HPDE6-E6E7 (cell line): ENCODE results near the gene FAM216B.
"Not testable (repeated sequence)": the region's sequence is repeated elsewhere in the genome, so short reads cannot be mapped to it uniquely, and the experiment has no call there.

Experiments
- DNase-seq: peaks from one replicate; pipeline ENCODE4 v3.0.0; 2011; ENCODE audit warnings: missing footprints; ENCODE audit errors: extremely low spot score

Gene FAM216B

GRCh38 chr13:42781352-42781751 is at the start of gene FAM216B:
Gene FAM216B, plus strand, starts transcription at chr13:42781584. Its CDS starts 2,484 bp downstream, at chr13:42784068.
- DNase-seq, result no peak

DNA sequence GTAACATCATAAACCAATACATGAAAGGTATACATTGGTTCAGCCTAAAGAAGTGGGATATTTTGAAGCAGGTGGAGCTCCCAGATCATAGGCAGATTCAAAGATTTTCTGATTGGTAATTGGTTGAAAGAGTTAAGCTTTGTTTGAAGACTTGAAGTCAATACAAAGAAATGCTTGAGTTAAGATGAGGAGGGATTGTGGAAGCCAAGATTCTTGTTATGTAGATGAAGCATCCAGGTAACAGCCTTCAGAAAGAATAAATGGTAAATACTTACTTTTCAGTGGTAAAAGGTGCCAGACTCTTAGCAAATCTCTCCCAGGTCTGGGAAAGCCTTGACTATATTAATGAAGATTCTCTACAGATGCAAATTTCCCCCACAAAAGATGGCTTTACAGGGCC is 49.3 kb upstream of the FAM216B start:
- DNase-seq, result no peak

DNA sequence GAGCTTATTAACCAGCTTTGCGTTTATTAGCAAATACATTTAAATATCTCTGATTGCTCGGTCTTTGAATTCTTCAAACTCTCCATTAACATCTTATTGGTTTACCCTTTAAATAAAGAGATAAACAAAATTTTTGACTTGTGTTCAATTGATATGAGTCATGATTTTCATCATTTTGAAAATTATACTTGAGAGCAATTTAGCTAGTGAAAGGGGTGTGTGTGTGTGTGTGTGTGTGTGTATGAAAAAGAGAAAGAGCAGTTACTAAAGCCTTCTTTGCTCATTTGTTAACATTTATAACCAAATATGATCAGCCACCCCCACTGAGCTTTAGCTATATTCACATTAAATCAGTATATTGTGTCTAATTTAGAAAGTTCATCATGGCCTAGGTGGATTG is 48.3 kb upstream of the FAM216B start:
- no peak for DNase-seq

DNA sequence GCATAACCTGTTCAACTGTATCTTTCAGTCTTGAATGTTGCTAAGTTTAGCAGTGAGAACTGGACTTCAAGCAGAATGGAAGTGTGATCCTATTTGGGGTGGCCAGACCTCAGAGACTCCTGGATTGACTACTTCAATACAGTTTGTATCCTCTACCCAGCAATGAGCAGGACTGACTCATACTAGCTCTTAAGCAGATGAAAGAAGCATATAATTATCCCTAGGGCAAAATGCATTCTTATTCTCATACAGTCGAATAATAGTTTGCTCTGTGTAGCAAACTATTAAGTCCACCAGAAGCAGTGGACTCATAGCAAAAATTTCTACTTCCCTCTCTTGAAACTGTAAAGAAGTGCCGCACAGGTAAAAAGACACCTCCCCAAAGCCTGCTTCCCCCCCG is 46.4 kb upstream of the FAM216B start:
- no peak for DNase-seq

DNA sequence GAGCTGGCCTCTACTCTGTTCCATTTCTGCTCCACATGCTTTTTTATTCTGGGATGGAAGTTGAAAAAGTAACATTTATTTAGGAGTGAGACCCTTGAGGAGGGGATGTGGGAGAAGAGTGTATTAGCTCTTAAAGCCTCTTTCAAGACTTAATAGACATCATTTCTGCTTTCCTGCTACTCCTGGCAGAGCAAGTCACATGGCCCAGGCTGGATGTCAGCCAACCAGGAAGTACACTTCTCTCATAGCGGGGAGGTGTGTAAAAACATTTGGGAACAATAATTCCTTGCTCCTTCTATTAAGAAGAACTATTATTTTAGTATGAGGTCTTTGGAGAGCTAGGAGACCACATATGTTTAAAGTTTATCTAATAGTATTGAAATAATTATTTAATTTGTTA is 40.6 kb upstream of the FAM216B start:
- DNase-seq, result no peak

DNA sequence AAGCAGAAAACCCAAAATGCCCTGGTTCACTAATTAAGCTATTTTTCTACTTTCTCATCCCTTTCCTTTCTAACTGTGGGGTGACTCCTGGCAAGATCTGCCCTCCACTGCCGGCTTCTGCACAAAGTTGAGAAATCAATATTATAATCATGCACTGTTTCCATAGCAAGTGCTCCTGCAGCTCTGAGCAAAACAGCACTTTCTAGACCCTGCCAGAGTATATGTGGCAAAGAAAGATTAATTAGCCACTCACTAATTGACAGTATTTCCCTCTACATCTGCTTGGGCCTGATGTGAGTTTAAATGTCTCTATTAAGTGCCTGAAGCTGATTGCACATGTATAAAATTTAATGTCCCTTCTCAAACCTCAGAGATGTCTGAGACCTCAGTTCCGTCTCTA is 39.5 kb upstream of the FAM216B start:
- DNase-seq, result no peak

- no peak for DNase-seq
Observed at GRCh38 chr13:42745655-42746054, 35.7 kb upstream of the FAM216B start.

DNA sequence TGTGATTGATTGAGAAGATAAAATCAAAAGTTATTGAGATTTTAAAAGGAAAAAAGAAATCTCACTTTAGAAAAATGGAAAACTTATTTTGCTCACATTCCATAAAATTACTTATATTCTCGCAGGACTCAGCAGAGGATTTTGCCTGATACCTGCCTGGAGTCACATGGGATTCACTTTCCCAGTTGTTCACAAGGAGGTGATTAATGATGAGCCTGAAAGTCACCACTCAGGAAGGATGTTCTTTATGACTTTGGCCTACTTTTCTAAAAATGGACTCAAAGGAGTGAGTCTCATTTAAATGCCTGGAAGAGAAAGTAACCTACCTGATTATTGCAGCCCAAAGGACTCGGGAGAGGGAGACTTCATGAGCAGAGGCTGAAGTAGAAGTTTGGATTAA is 34.5 kb upstream of the FAM216B start:
- no peak for DNase-seq

DNA sequence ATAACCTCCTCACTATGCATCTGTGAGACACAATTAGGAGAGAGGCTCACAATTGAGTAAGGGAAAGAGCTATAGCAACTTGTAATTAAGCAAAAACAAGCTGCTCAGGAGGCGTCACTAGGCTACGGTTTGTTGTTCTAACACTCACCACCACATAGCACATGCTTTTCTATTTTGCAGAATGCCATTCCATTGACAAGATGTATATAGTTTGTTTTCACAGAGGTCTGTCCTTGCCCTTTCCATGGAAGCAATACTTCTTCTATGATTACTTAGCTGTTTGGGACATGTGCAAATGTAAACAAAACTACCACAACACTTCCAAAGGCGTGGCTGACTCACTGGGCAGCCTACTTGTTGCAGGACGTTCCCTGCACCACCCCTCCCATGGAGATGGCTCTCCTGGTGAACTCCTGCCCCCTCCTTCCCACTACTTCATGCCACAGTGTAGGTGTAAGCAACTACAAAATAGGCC is 33.9 kb upstream of the FAM216B start:
- DNase-seq, result peak; percentile 11

DNA sequence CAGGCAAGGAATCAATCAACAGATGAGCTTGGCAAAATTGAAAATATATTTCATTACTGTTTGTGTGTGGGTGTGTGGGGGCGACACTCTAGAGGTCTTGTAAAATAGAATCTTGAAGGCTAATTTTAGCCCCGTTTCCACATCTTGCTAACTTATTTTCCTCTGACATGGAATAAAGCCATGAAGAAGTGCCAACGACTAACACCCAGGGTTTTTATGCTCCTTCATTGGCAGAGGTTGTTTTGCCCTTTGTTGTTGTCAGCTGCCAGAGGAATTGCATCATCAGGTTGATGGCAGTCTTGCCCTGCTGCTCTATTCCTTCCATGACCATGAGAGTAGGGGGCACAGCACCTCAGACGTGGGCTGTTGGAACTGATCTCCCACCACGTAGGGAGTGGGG is 30.6 kb upstream of the FAM216B start:
- DNase-seq, result no peak

DNA sequence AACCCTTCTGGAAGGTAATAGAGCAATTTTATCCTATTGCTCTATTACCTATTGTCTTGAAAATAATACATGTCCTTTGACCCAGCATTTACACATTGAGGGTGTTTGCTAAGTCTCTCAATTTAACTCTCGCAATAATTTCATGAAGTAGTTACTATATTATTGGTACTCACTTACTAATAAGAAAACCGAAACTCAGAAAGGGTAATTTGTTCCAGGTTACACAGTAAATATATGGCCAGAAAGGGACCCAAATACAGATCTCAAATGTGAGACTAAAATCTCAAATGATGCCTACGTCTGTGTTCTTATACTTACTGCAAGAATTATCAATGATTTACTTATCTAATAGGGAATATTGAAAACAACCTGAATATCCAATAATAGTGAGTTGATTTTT is 29.7 kb upstream of the FAM216B start:
- DNase-seq, result no peak

GRCh38 chr13:42752731-42753130 is 28.7 kb upstream of the FAM216B start:
- no peak for DNase-seq

GRCh38 chr13:42753697-42754096 is 27.7 kb upstream of the FAM216B start:
- DNase-seq, result no peak

- DNase-seq, result no peak
Observed at GRCh38 chr13:42754801-42755510, 26.4 kb upstream of the FAM216B start.

- DNase-seq, result no peak
Observed at GRCh38 chr13:42757678-42758420, 23.5 kb upstream of the FAM216B start.

DNA sequence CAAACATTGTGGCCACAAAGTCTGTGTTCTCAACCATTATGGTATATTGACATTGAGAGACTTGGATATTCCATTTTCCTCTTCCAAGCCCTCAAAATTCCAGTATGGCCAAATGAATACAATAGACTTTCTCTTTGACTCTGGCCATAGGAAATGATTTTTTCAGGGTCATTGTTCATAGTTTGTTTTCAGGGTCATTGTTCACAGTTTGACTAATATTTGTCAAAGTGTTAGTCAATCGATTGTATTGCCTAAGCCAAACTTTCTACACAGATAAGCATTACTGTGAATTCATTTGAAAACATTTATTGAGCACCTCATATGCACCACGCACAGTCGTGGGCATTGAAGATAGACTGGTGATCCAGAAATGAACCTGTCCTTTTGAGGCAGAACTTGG is 22.9 kb upstream of the FAM216B start:
- DNase-seq, result no peak

DNA sequence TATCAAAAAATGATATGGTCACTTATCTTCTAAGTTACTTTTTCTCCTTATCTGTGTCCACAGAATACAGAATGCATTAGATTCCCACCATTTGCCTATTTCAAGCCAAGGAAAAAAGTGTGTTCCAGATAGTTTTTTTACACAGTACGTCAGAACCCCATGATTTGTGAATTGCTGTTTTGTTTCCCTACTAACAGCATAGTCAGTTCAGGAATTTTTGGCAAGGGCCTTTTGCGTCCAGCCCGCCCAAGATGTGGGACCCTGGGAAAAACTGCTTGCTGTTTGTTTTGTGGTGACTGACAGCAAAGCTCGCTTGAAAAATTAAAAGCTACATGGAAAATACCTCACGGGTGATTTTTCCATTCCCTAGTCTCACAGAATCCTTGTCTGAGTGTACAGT is 20.4 kb upstream of the FAM216B start:
- no peak for DNase-seq

DNA sequence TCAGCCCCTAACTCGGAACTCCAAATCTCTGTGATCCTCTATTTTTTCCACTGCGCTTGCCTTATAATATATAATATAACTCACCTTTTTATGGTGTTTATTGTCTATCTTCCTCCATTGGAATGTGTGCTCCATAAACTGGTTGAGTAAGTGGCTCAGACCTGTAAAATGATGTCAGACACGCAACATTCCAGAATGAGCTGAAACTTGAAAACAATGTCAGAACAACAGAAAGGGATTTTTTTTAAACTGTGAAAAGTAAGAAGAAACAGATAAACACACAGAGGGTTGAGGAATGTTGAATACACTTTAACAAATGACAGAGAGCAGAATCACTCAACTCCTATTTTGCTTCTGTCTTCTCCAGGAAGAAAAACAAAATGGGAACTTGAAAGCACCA is 19.1 kb upstream of the FAM216B start:
- DNase-seq, result no peak

DNA sequence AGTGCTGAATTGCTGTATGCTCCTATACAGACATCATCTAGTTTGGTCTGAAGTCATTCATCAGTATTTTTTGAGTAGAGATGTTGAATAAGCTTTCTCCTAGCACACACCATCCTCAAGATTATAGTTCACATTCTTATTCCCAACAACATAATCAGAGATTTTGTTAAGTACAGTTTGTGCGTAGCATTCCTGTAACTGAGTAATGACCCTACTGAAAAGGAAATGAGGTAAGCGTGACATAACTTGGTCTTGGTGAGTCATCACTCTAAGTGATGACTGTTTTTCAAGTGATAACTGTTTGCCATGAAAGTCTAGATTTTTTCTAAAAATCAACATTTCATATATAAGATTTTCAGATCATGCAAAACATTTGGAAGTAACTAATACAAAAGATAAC is 18.5 kb upstream of the FAM216B start:
- no peak for DNase-seq

- DNase-seq, result no peak
Observed at GRCh38 chr13:42766016-42766415, 15.4 kb upstream of the FAM216B start.

- DNase-seq, result peak; percentile 1
Observed at GRCh38 chr13:42769650-42770049, 11.7 kb upstream of the FAM216B start.

- DNase-seq, result not testable (repeated sequence)
Observed at GRCh38 chr13:42776558-42776957, 4.8 kb upstream of the FAM216B start.

DNA sequence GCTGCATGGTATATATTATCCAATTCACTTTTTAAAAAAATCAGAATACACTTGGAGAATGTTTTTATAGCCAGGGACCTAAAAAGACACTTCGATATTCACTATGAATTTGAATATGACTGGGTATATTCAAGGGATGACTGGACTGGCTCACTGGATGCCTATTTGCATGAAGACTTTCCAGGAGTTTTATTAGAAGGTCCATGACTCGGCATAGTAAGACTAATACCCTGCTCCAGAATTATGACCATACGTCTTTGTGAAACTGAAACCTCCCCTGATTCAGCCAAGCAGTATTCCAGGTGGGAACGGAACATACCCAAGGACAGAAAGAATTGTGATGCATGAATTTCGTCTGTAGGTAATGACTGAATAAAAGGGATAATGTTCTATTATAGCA is 3.9 kb upstream of the FAM216B start:
- DNase-seq, result no peak
